Muscle of leg (tissue), 11 donors: ENCODE measurements around the gene NHLRC2. TPM values are rescaled to one million over a fixed set of nuclear protein-coding genes. Genes with fewer than 3 reads are reported as not detected.

Source experiments
- DNase-seq: peaks from one replicate; pipeline ENCODE4 v3.0.0; 2013
- H3K27ac ChIP-seq: one replicate; pipeline ENCODE4 v1.5.1; 2013; ENCODE audit warnings: mild to moderate bottlenecking, low read length, control low read depth
- H3K27me3 ChIP-seq: one replicate; pipeline ENCODE4 v1.6.1; 2013; ENCODE audit warnings: low read length; ENCODE audit not compliant: control insufficient read depth, insufficient read depth
- H3K36me3 ChIP-seq: one replicate; pipeline ENCODE4 v1.6.1; 2013; ENCODE audit warnings: low read length; ENCODE audit not compliant: control insufficient read depth, insufficient read depth
- H3K4me1 ChIP-seq: one replicate; pipeline ENCODE4 v1.6.1; 2013; ENCODE audit warnings: low read length; ENCODE audit not compliant: control insufficient read depth, insufficient read depth
- H3K4me3 ChIP-seq: one replicate; pipeline ENCODE4 v1.5.1; 2013; ENCODE audit warnings: low read length, control low read depth
- H3K9me3 ChIP-seq: replicated peaks from 2 replicates; pipeline ENCODE4 v1.6.1; 2013; ENCODE audit warnings: low read depth, low read length; ENCODE audit not compliant: control insufficient read depth
- WGBS: methylation state at CpG from one replicate; pipeline ENCODE4 v1.1.5; 2013; ENCODE audit warnings: missing lambda C conversion rate; ENCODE audit not compliant: insufficient coverage; 5-methylcytosine and 5-hydroxymethylcytosine counted together
- polyA plus RNA-seq, 8 donors: library from polyadenylated mRNA; unstranded; fragments of 120-200 nt; gene quantifications; one replicate each; pipeline versions ENCODE4 v1.2.1 to v1.2.3, GENCODE V29; 2013; ENCODE audit warnings: inconsistent platforms in 1 of 8, low replicate concordance in 1 of 8; ENCODE audit not compliant: insufficient read length in 8 of 8, insufficient read depth in 1 of 8
- total RNA-seq: library from RNA; stranded (reverse); fragments of 120-200 nt; gene quantifications from one replicate; pipeline ENCODE4 v1.2.4, GENCODE V29; 2013

The NHLRC2 gene
- total and polyA plus RNA-seq, 9 donors: 7.8 to 16.3 (median 12.0) TPM

- H3K36me3 ChIP-seq: no peaks in the 10 kb centered on the region
- peaks cover 4% of the 10 kb centered on the region for H3K4me1 ChIP-seq
- H3K27ac ChIP-seq: no peak overlapping the region
- no peaks in the 10 kb centered on the region for H3K27me3 ChIP-seq
- 60% methylated on average over 9 of the region's 11 CpGs for WGBS
- no peak for DNase-seq
- H3K4me3 ChIP-seq: no peak overlapping the region
- no peaks in the 10 kb centered on the region for H3K9me3 ChIP-seq
Measured at GRCh38 chr10:113960617-113961181, 106.2 kb downstream of the NHLRC2 start.

GRCh38 chr10:113961182-113962031 is 106.9 kb downstream of the NHLRC2 start:
- H3K36me3 ChIP-seq: no peaks in the 10 kb centered on the region
- WGBS: 85% methylated on average over 11 of the region's 14 CpGs
- H3K27ac ChIP-seq: no peak overlapping the region
- peaks cover 4% of the 10 kb centered on the region for H3K4me1 ChIP-seq
- no peak for DNase-seq
- H3K9me3 ChIP-seq: no peaks in the 10 kb centered on the region
- no peaks in the 10 kb centered on the region for H3K27me3 ChIP-seq
- no peak overlapping the region for H3K4me3 ChIP-seq

- no peak overlapping the region for H3K4me3 ChIP-seq
- 43% methylated on average over 1 of the region's 2 CpGs for WGBS
- H3K36me3 ChIP-seq: no peaks in the 10 kb centered on the region
- DNase-seq: no peak
- no peak overlapping the region for H3K27ac ChIP-seq
- H3K27me3 ChIP-seq: no peaks in the 10 kb centered on the region
- no peaks in the 10 kb centered on the region for H3K4me1 ChIP-seq
- H3K9me3 ChIP-seq: no peaks in the 10 kb centered on the region
Measured at GRCh38 chr10:113965077-113965476, 110.6 kb downstream of the NHLRC2 start.

DNA sequence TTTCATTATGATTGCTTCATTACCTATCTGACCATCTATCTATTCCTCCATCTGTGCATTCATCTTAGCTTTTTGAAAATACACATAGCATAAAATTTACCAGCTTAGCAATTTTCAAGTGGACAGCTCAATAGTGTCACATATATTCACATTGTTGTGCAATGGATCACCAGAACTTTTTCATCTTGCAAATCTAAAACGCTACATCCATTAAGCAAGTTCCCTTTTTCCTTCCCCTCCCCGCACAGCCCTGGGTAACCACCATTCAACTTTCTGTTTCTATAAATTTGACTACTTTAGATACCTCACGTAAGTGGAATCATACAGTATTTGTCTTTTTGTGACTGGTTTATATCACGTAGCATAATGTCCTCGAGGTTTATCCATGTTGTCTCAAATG is 111.2 kb downstream of the NHLRC2 start:
- DNase-seq: no peak
- Histone ChIP-seq H3K36me3 (no peaks in the 10 kb centered on the region), H3K4me3 (no peak overlapping the region), H3K4me1 (no peaks in the 10 kb centered on the region), H3K9me3 (no peaks in the 10 kb centered on the region), H3K27me3 (no peaks in the 10 kb centered on the region), H3K27ac (no peak overlapping the region)
- no CpG with 5 or more reads among the region's 5 CpGs for WGBS

Other genes starting within 250 kb of the NHLRC2 start
- gene NRAP, start 190.6 kb upstream of the NHLRC2 start, total RNA-seq: 14.6 TPM
- 10 to 100 TPM in 2 of 8 donors, 1 to 10 TPM in 6; 2.6 to 17.5 (median 7.2) TPM for gene NRAP, start 190.6 kb upstream of the NHLRC2 start, polyA plus RNA-seq
- gene CASP7, start 174.7 kb upstream of the NHLRC2 start, total RNA-seq: 14.9 TPM
- 10 to 100 TPM; 11.3 to 22.0 (median 15.9) TPM for gene CASP7, start 174.7 kb upstream of the NHLRC2 start, polyA plus RNA-seq
- gene PLEKHS1, start 103.0 kb upstream of the NHLRC2 start, total RNA-seq: 0.04 TPM
- 1 to 10 TPM in 2 of 8 donors, under 1 TPM in 4, not detected in 2; 0.02 to 2.2 (median 0.35) TPM for gene PLEKHS1, start 103.0 kb upstream of the NHLRC2 start, polyA plus RNA-seq
- gene DCLRE1A, start 579 bp upstream of the NHLRC2 start, total RNA-seq: 6.6 TPM
- gene DCLRE1A, start 579 bp upstream of the NHLRC2 start, polyA plus RNA-seq: 1 to 10 TPM; 4.4 to 5.7 (median 5.4) TPM
- gene ADRB1, start 189.2 kb downstream of the NHLRC2 start, total RNA-seq: 0.09 TPM
- under 1 TPM in 7 of 8 donors, not detected in 1; 0.05 to 0.20 (median 0.07) TPM for gene ADRB1, start 189.2 kb downstream of the NHLRC2 start, polyA plus RNA-seq